ENCODE data around the gene RAB34.

- TF ChIP-seq, protein P1, sequence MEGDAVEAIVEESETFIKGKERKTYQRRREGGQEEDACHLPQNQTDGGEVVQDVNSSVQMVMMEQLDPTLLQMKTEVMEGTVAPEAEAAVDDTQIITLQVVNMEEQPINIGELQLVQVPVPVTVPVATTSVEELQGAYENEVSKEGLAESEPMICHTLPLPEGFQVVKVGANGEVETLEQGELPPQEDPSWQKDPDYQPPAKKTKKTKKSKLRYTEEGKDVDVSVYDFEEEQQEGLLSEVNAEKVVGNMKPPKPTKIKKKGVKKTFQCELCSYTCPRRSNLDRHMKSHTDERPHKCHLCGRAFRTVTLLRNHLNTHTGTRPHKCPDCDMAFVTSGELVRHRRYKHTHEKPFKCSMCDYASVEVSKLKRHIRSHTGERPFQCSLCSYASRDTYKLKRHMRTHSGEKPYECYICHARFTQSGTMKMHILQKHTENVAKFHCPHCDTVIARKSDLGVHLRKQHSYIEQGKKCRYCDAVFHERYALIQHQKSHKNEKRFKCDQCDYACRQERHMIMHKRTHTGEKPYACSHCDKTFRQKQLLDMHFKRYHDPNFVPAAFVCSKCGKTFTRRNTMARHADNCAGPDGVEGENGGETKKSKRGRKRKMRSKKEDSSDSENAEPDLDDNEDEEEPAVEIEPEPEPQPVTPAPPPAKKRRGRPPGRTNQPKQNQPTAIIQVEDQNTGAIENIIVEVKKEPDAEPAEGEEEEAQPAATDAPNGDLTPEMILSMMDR (conservative IDR thresholded peaks at IDR 0.05), result no peak
- TF ChIP-seq ZFX (IDR thresholded peaks at IDR 0.05), result no peak
These were observed 43.2 kb upstream of the RAB34 start for GRCh38 chr17:28760601-28761562.
